Measurements from ENCODE around the gene ABI1. TPM values are rescaled to one million over a fixed set of nuclear protein-coding genes. Genes with fewer than 3 reads are reported as not detected.

Gene ABI1
- total RNA-seq, 2 experiments from 2014 or later = 62.4 to 76.9 TPM

- Histone ChIP-seq H3K4me3 (ENCODE audit: low read depth, low read length, poor library complexity, severe bottlenecking) (no peak overlapping the region), H4K20me1 (ENCODE audit: insufficient read depth, low read length) (no peaks in the 10 kb centered on the region), H3K79me2 (ENCODE audit: insufficient read depth, low read depth, low read length) (no peaks in the 10 kb centered on the region), H3K27ac (ENCODE audit: low read depth, low read length, poor library complexity, severe bottlenecking) (peak overlapping the region; percentile 71), H3K9me3 (ENCODE audit: low read length) (no peaks in the 10 kb centered on the region), H3K4me2 (ENCODE audit: low read length) (peak overlapping the region; percentile 45; the same call in 1 of the 2 replicates), H3K9me2 (ENCODE audit: insufficient read depth, low read length) (no peaks in the 10 kb centered on the region), H3K4me1 (ENCODE audit: insufficient read depth, low read length, poor library complexity, severe bottlenecking) (peaks cover 30% of the 10 kb centered on the region), H2AFZ (ENCODE audit: low read length) (no peak overlapping the region; the same call in 1 of the 2 replicates), H3K36me3 (ENCODE audit: insufficient read depth, low read length) (peaks cover 98% of the 10 kb centered on the region)
- TF ChIP-seq, protein P1, sequence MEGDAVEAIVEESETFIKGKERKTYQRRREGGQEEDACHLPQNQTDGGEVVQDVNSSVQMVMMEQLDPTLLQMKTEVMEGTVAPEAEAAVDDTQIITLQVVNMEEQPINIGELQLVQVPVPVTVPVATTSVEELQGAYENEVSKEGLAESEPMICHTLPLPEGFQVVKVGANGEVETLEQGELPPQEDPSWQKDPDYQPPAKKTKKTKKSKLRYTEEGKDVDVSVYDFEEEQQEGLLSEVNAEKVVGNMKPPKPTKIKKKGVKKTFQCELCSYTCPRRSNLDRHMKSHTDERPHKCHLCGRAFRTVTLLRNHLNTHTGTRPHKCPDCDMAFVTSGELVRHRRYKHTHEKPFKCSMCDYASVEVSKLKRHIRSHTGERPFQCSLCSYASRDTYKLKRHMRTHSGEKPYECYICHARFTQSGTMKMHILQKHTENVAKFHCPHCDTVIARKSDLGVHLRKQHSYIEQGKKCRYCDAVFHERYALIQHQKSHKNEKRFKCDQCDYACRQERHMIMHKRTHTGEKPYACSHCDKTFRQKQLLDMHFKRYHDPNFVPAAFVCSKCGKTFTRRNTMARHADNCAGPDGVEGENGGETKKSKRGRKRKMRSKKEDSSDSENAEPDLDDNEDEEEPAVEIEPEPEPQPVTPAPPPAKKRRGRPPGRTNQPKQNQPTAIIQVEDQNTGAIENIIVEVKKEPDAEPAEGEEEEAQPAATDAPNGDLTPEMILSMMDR (conservative IDR thresholded peaks at IDR 0.05; ENCODE audit: low read length) = no peak
- no peak for TF ChIP-seq EZH2phosphoT487 (IDR thresholded peaks at IDR 0.05; ENCODE audit: borderline replicate concordance, low read depth, low read length)
- DNase-seq (ENCODE audit: low spot score) = peak; percentile 64
- intact Hi-C loops (cut with micrococcal nuclease; ENCODE audit: unreplicated experiment) = loop anchor here (5.0 kb wide), 1 partner anchor 60 kb away; no protein-coding TSS in a partner anchor
- POLR2A ChIA-PET = interaction anchor here (1.2 kb wide), 1 partner anchor 144 kb away, joined by 3 read pairs; no protein-coding TSS in a partner anchor
- no TSS peak for BruUV-seq (replicated peaks)
- CTCF ChIA-PET (ENCODE audit: unreplicated experiment) = no interaction called here
These were observed 123.0 kb downstream of the ABI1 start for GRCh38 chr10:26737730-26738129.

DNA sequence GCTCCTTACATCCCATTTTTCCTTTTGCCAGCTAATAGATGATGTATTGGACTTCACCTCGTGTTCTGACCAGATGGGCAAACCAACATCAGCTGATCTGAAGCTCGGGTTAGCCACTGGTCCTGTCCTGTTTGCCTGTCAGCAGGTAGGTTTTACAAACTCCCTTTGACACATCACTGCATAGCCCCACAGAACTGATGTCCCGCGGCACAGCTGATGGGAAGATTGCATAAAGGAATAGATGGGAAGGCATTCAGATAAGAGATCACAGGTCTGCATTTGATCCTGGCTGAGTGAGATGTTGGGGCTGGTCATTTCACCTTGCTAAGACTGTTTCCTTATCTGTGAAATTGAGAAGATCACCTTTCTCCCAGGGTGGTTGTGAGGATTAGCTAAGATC is 125.3 kb downstream of the ABI1 start:
- no peak overlapping the region for H3K4me2 ChIP-seq (ENCODE audit: low read length)
- H3K9me3 ChIP-seq (ENCODE audit: low read length) = no peaks in the 10 kb centered on the region
- H3K79me2 ChIP-seq (ENCODE audit: insufficient read depth, low read depth, low read length) = no peaks in the 10 kb centered on the region
- BruUV-seq (replicated peaks) = no TSS peak
- H3K27ac ChIP-seq (ENCODE audit: low read depth, low read length, poor library complexity, severe bottlenecking) = no peak overlapping the region
- no peak for TF ChIP-seq EZH2phosphoT487 (IDR thresholded peaks at IDR 0.05; ENCODE audit: borderline replicate concordance, low read depth, low read length)
- TF ChIP-seq, protein P1 (conservative IDR thresholded peaks at IDR 0.05; ENCODE audit: low read length) = no peak
- H2AFZ ChIP-seq (ENCODE audit: low read length) = no peak overlapping the region
- H3K4me1 ChIP-seq (ENCODE audit: insufficient read depth, low read length, poor library complexity, severe bottlenecking) = peaks cover 41% of the 10 kb centered on the region
- H3K9me2 ChIP-seq (ENCODE audit: insufficient read depth, low read length) = no peaks in the 10 kb centered on the region
- ChIA-PET CTCF (ENCODE audit: unreplicated experiment) (no interaction called here), POLR2A (interaction anchor here (1.4 kb wide), 1 partner anchor 10 kb away, joined by 4 read pairs; no protein-coding TSS in a partner anchor)
- H3K4me3 ChIP-seq (ENCODE audit: low read depth, low read length, poor library complexity, severe bottlenecking) = no peak overlapping the region
- H3K36me3 ChIP-seq (ENCODE audit: insufficient read depth, low read length) = peaks cover 97% of the 10 kb centered on the region
- intact Hi-C loops (cut with micrococcal nuclease; ENCODE audit: unreplicated experiment) = loop anchor here (5.0 kb wide), 1 partner anchor 62 kb away; no protein-coding TSS in a partner anchor
- no peaks in the 10 kb centered on the region for H4K20me1 ChIP-seq (ENCODE audit: insufficient read depth, low read length)
- no peak for DNase-seq (ENCODE audit: low spot score)

- no peak overlapping the region for H2AFZ ChIP-seq (ENCODE audit: low read length)
- H3K4me3 ChIP-seq (ENCODE audit: low read depth, low read length, poor library complexity, severe bottlenecking) = no peak overlapping the region
- ChIA-PET POLR2A (interaction anchor here (0.5 to 2.3 kb wide), 2 partner anchors 64 to 148 kb away, joined by 3 to 6 read pairs; no protein-coding TSS in a partner anchor), CTCF (ENCODE audit: unreplicated experiment) (no interaction called here)
- intact Hi-C loops (cut with micrococcal nuclease; ENCODE audit: unreplicated experiment) = no loop called here
- no peak for TF ChIP-seq EZH2phosphoT487 (IDR thresholded peaks at IDR 0.05; ENCODE audit: borderline replicate concordance, low read depth, low read length)
- TF ChIP-seq, protein P1 (conservative IDR thresholded peaks at IDR 0.05; ENCODE audit: low read length) = no peak
- no TSS peak for BruUV-seq (replicated peaks)
- no peaks in the 10 kb centered on the region for H3K9me2 ChIP-seq (ENCODE audit: insufficient read depth, low read length)
- H3K4me1 ChIP-seq (ENCODE audit: insufficient read depth, low read length, poor library complexity, severe bottlenecking) = peaks cover 33% of the 10 kb centered on the region
- H3K79me2 ChIP-seq (ENCODE audit: insufficient read depth, low read depth, low read length) = no peaks in the 10 kb centered on the region
- DNase-seq (ENCODE audit: low spot score) = no peak
- H4K20me1 ChIP-seq (ENCODE audit: insufficient read depth, low read length) = no peaks in the 10 kb centered on the region
- H3K4me2 ChIP-seq (ENCODE audit: low read length) = no peak overlapping the region
- H3K36me3 ChIP-seq (ENCODE audit: insufficient read depth, low read length) = peaks cover 96% of the 10 kb centered on the region
- no peak overlapping the region for H3K27ac ChIP-seq (ENCODE audit: low read depth, low read length, poor library complexity, severe bottlenecking)
- no peaks in the 10 kb centered on the region for H3K9me3 ChIP-seq (ENCODE audit: low read length)
These were observed 126.8 kb downstream of the ABI1 start for GRCh38 chr10:26733750-26734568.

All from OCI-LY7 (cell line).